Measurements from ENCODE around the gene EXT2.

The EXT2 gene

DNA sequence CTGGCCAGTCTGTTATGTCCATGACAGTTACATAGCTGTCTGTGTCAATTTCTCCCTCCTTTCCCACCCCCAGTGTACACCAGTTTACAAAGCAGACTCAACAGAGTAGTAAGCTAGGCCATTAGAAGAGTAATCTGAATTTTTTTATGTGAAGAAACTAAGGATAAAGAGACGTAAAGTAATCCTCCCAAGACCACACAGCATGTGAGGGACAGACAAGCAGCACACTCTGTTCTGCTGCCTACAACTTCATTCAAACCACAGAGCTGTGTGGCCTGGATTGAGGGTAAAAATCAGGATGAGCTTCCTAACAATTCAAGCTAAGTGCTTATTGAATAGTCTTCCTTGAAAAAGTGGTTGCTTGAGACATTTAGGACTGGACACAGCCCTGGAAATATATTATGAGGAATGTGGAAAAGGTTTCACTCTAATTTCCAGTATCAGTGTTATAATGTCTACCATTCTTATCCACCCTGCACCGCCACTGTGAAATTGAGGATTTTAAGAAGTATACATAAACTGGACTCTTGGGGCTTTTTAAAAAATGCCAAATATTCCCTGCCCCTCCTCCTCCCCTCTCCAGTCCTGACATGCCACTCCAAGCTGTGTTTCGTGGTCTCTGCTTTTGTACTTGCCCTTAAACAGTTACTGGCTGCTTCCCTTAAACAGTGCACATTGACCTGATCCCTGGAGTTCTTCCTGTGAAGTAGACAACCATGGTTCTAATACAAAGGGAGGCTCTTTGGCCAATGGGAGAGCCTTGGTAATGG, 40.9 kb downstream of the EXT2 start:
- no peak for DNase-seq

DNA sequence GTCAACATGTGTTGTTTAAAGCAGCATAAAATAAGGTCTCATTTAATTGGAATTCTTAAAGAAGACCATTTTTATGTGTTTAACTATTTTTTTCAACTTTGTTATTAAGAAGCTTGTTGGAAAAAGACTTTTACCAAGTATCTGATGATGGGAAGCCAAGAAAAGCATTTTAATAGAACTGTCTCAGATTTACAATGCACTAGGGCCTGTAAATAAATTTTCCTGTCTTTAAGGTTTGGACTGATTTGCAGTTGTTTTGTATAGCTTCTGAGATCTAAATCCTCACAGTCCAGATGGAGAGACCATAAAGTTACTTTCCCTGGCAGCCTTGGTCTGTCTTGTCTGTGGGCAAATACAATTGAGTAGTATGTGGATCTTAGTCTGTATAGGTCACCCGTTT, 41.6 kb downstream of the EXT2 start:
- no peak for DNase-seq

DNA sequence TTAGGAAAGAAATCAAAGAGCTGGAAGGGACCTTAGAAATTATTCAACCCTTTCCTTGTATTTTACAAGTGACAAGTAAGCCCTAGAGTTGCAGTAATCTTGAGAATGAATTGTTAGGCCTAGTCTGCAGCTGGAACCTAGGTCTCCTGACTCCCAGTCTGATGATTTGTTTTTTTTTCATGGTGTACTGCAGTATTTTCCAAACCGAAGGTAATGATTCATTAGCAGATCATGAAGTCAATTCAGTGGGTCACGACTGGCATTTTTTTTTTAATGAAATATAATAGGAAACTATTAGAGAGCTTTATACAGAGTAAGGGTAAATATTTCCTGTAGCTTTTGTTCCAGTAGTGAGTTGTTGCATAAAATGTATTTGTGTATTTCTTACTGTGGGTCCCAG, 42.8 kb downstream of the EXT2 start:
- DNase-seq: no peak

DNA sequence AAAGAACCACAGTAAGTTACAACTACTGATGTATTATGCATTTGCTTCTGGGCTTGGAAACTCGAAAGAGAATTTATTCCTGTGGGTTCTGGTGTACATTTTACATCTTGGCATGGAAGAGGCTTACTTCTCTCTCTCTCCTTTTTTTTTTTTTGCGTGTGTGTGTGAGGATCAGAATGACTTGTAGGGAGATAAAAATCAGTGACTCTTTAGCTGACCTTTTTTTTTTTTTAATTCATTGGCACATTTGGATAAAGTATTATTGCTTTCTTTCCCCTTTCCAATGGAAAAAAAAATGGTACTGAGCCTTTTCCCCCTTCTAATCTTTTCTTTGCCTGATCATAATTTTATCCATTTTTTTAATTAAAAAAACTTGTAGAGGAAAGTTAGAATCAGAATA, 43.5 kb downstream of the EXT2 start:
- DNase-seq: no peak

DNA sequence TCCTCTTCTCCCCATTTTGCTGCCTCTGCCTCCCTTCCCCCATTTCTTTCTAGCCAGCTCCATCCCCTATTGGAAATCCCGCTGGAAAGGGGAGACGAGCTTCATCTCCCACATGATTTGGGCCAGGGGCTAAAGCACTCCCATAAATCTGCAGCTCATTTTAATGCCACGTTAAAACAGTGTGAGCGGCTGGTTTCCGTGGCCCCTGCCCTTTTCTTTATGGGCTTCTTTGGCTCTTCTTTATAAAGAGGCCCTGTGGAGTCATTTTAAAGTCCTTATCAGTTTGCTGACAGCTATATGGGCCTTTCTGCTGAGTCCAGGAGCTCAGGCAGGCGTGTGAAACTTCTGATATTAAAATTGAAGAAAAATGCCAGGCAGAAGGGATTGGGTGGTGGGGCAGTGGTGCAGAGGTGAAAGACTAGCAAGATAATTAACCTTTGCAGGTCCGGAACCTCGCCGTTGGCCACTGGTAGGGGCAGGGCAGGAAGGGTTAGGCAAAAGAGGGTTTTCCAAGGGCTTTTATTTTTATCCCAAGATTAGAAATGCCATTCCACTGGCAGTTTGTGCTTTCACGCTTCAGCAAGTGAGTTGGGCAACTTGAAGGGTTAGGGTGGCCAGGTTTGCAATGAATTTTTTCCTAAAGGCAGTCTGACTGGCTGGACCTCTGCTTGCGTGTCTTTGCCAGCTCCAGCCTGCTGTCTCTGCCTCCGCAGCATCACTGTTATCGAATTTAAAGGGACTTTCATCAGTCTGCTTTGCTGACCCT, 44.3 kb downstream of the EXT2 start:
- no peak for DNase-seq

DNA sequence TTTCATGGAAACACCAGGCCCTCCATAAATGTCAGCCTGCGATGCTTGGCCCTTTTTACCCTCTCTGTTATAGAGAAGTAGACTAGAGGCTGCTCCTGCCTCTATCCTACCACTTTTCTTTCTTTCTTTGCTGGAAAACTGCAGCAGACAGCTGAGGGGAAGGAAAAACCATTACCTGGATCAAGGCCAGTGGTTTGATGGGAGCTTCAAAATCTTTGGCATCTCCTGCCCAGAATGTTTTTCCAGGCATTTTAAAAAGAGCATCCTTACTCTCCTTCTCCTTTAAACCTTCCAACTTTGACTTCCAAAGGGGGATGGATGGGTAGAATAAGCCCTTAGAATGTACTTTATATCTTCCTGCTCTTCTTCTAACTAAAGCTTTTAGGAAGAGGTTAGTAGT, 44.9 kb downstream of the EXT2 start:
- DNase-seq: no peak

DNA sequence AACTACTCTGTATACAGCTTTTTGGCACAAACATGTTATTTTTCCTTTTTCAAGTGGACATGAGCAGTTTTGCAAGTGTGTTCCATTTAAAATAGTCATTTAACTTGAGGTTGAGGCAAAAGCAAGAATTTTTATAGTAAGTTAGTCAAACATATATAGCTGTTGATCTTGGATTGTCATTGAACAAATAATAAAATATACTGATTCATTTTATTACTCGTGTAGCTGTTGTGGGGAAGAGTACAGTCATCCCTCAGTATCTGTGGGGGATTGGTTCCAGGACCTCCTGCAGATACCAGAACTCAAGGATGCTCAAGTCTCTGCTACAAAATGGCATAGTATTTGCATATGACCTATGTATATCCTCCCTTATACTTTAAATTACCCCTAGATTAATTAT, 45.3 kb downstream of the EXT2 start:
- no peak for DNase-seq

DNA sequence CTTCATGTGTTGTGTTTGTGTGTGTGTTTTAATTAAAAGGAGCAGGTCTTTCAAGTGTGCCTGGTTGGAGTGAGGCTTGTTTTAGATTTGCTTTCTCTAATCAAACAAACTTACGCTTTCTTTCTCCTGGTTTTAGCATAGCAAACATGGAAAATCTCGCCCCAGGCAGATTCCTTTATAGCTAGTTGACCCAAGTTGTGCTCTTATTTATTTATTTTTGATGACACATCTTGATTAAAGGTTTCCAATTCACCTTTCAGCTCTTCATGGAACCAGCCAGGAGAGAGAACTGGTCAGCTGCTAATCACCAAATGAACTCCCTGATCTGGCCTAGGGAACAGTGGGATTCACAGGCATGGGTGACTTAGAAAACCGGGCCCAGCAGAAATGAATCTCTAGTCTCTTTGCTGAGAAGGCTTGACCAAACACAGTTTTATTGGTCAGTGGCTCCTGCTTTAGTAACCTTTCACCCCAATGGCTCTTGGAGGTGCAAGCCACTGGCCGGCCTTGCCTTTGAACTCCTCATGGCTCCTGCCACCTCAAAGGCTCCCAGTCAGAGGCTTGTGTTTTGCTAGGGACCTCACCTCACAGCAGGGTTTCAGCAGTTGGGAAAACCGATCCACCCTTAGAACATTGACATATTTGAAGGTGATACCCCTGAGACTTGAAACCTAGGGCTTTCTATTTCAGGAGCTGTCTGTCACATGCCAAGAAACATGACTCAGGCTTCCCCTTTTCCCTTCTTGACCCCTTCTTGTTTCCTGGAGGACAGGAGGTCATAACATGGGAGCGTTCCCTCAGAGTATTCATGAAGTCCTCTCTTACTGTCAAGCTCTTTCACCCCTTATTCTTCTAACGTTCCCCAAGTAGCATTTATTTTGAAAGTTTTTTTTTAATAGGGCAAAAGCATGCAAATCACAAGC, 48.8 kb downstream of the EXT2 start:
- no peak for DNase-seq

DNA sequence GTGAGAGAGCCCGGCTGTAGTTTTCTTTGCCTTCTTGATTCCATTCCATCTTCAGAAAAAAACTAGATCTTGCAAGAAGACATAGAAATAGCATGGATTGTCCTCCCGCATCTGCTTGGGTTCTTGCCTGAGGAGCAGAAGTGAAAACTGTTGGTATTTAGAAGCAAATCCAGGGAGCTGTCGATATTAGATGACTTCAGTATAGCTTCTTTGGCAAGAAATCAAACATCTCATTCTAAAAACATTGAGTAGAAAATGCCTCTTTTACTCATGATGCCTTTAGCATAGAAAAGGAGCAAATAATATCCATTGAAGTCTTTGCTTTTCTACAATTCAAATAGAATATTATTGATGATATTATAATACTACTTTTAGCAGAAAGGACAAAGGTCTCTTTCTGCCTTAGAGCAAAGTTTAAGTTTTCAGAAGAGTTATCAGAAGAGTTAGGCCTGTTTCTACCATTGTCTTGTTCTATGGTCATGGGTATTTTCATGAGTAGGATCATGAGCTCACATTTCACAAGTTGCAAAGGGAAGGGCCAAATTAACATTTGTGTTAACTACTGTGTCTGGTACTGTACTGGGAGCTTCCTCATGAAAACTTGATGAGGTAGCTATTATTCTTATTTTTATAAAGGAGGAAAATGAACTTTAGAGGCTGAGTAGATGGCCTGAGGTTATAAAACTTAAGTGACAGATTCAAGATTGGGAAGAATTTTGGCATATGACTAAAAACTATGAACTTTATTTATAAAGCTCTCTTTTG, 49.7 kb downstream of the EXT2 start:
- no peak for DNase-seq

DNA sequence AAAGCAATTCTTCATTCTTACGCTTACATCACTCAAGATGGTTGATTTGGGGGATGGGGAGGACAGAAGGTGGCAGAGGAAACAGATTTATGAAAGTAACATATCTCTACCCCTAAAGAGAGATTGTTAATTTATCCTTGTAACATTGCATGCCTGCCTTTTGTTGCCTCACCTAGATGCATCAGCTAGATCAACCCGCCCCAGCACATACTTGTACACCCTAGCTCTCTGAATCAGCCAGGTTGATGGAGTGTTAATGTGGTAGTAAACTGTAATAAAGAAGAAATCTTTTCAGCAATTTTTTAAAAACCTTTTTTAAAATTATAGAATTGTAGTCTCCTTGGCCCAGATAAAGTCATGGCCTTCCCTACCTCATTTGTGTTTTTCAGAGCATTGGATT, 51.5 kb downstream of the EXT2 start:
- no peak for DNase-seq

DNA sequence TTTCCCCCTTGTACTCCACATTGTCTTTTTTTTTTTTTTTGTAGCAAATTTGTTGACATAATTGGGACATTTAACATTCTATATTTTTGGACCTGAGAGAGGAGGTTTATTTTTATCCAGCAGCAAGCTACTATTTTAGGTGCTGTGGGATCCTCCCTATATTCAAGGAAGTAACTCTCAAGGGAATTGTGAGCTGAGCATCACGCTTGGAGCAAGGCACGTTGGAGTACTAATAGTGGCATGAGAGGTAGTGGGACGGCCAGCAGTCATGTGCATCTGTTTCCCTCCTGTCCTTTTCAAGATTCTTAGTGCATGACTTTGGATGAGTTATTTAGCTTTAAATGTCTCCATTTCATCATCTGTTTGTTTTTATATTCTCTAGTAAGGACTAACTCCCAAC, 52.3 kb downstream of the EXT2 start:
- no peak for DNase-seq

DNA sequence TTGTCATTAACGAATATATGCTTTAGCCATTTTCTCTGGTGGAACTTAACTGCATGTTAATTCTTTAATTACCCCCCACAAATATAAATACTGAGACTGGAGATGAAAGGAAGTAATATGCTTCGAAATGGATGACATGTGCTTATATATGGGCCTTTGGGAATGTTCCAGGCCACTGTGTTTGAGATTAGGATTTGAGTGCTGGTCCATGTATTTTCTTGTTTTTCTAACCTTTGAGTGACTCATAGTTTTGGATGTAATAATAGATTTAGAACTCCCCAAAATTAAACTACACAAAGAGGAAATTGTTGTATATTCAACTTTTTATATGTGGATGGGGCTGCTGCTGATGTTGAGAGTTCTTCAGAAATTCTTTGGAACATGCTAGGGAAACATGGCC, 54.2 kb downstream of the EXT2 start:
- DNase-seq: no peak

DNA sequence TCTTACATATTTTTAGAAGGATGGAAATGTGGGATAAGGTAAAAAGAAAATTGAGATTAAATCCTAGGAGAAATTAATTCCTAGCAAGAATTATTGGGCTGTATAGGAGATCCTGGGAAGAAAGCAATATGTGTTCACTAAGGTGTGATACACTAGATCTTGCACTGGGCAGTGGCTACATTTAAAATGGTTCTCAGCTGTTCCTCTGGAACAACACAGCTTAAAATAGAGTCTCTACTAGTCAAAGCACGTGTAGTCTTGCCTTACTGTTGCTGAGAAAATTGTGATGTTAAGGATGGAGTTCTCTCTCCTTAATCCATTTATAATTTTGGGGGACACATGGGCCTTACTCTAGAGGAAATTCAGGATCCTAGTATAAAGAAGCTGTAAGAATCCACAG, 54.9 kb downstream of the EXT2 start:
- DNase-seq: no peak

DNA sequence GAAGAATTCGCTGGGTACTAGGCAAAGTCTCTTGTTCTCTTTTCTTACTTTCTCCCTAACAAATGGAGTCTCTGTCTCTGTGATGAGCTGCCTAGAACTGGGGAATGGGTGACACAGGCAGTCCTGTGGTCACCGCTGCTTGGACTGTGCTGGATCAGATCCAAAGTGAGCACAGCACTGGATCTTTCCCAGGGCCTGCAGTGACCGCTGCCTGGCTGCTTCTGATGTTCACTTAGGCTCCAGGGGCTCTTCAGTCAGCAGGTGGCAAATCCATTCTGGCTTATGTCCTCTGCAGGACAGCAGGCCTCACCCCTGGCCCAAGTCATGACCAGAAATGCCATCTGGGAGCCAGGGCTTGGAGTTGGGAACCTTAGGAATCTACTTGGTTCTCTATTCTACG, 61.5 kb downstream of the EXT2 start:
- DNase-seq: no peak

DNA sequence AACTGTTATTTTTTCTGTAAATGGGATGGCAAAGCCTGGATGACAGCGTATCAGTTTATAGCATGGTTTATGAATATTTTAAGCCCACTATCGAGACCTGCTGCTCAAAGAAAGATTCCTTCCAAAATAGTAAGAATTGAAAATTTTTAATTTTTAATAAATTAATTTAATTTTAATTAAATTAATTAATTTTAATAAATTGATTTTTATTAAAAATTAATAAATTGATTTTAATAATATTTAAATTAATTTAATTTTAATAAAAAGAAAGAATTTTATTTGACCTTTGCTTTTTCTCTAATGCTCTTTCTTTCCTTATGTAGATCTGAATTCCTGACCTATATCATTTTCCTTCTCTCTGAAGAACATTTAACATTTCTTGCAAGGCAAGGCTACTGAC, 62.9 kb downstream of the EXT2 start:
- DNase-seq: no peak

DNA sequence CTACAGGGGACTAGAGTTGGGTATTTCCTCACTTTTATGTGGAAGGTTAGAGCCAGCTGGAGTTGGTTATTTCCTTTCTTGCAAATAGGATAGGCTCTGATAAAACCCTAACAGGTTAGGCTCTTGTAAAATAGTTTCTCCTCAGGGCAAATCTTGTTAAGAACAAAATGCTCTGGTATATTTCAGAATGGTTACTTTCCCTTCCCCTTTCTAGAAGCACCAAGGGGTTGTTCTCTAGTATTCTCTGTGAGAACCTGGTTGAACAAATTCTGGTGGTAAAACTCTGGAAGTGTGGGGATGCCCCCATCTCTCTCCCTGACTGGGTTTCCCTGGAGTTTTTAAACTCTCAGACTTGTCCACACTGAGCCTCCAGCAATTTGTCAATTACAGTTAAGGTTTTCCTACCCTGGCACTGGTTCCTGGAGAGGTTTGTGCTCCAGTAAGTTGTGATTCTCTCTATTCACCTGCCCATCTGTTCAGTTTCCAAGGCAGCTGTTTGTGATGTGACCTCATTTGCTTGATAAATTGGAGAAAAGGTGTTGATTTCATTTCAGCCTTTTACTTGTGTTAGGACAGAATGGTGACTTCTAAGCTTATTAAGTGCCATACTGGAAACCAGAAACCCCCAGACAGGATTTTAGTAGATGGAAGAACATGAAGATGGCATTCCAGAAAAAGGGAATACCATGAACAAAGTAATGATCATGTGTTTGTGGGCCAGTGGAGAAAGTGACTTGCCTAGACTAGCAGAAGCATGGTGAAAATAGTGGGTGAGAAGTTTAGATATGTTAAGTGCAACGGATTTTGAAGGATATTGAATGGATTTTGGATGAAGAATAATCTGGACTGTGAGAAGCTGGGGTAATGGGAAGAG, 64.6 kb downstream of the EXT2 start:
- DNase-seq: no peak

DNA sequence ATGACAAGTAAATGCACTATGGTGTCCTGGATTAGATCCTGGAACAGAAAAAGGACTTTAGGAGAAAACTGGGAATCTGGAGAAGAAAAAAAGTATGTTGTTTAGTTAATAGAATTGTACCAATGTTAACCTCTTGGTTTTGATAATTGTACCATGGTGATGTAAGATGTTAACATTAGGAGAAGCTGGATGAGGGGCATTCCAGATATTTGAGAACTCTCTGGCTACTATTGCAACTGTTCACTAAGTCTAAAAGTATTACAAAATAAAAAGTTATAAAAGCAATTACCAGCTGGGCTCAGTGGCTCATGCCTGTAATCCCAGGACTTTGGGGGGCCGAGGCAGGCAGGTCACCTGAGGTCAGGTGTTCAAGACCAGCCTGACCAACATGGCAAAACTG, 66.5 kb downstream of the EXT2 start:
- no peak for DNase-seq

DNA sequence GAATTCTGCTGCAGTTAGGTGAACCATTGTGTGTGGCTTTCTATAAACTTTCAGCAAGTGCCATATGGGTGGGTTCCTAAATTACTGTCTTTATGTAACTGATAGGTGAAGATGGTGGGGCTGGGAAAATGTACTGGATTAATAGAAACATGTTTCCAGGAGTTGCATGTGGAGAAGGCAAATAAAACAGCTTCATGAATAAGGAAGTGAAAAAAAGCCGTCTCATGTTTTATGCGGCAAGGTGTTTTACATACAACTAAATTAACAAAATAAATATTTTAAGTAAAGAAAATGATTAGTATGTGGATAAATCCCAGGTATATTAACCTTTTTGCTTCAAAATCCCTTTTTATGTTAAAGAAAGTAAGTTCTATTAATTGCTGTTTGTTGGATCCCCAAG, 67.2 kb downstream of the EXT2 start:
- no peak for DNase-seq

DNA sequence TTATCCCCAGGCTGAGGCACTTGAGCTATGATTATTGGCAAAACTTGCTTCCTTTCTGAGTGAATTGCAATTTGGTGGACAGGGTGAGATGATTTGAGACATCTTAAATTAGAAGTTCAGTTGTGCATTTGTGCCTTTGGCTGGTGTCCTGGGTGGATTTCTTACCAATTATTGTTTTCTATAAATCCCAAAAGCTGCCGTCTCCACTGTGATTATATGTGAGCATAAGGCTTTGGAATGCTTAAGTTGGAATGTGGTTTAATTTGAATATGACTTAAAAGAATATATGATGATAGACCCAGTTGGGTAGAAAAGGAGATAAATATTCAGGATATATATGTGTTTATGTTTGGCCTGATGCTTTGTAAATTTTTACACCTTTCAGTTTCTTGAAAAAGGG, 70.0 kb downstream of the EXT2 start:
- DNase-seq: no peak

DNA sequence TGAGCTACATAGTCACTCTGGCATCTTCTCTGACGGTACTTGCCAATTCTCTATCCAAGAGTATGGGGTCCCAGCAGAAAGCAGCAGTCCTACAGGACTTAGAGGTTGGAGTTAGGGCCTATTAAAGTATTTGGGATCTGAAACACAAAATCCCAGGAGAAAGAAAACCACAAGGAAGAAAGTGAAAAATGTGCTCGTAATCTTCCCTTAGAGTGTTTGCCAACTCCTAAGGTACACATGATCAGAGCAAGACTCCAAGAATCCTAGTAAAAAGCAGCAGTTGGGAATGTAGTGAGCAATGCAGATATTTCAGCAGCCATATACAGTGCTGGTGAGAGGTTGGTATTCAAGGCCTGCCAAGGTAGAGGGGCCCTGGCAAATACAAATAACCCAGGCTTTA, 71.6 kb downstream of the EXT2 start:
- no peak for DNase-seq

DNA sequence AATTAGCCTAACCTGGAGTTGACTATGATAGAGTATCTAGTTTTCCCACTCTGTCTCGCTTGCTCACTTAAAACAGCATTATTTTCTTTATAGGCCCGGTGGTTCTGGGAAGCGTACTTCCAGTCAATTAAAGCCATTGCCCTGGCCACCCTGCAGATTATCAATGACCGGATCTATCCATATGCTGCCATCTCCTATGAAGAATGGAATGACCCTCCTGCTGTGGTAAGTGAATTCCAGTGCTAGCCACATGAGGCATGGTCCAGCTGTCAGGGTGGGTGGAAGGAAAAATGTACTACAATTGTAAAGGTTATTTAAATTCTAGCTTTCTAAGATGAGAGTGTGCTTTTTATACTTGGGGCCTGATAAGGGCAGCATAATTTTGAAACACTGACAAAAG, 76.0 kb downstream of the EXT2 start:
- no peak for DNase-seq

DNA sequence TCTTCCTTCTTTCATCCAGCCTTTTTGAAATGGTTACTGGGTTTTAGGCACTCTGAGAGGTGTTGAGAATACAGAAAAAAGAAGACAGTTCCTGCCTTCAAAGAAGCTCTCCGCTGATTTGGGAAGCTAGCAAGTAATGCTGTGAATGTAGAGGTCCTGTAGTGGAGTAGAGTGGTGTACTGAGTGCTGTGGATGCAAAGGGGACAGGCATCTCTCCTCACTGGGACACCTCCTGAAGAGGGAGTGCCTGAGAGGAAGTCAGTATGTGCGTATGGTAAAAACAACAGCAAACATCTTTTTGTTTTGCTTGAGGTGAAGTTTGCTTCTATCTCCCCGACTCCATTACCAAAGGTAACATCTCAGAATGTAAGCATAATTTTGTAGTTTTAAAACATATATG, 77.5 kb downstream of the EXT2 start:
- no peak for DNase-seq
